Activated naive CD4-positive, alpha-beta T cell (primary cell): ENCODE measurements around the gene C11orf91.
"Not testable (repeated sequence)": the region's sequence is repeated elsewhere in the genome, so short reads cannot be mapped to it uniquely, and the experiment has no call there.

ENCODE experiments used
- DNase-seq, 4 experiments: peaks; one replicate each; lab custom pipeline; 2025; lab: John Stamatoyannopoulos, UW

The C11orf91 gene

DNA sequence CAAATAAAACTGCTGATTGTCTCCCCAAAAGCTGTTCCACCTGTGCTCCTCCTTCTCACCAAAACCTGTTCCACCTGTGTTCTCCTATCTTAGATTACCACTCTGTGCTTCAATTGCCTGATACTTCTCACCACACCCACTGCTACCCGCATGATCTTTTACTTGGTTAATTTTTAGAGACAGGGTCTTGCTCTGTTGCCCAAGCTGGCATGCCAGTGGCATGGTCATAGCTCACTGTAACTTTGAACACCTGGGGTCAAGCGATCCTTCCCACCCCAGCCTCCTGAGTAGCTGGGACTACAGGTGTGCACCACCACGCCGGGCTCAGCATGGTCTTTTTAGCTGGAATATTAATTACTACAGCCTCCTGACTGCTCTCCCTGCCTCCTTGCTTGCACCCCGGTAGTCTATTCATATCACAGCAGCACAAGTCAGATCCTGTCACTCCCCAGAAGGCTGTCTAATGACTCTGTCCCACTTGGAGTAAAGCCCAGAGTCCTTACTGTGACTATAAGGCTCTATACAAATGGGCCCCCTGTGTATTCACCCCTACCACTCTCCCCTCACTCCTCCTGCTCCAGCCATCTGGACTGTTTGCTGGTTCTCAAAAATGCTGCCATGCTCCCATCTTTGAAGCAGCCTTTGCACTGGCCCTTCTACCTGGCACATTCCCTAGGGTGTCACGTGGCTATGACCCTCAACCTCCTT, 3.5 kb downstream of the C11orf91 start:
- no peak for DNase-seq

DNA sequence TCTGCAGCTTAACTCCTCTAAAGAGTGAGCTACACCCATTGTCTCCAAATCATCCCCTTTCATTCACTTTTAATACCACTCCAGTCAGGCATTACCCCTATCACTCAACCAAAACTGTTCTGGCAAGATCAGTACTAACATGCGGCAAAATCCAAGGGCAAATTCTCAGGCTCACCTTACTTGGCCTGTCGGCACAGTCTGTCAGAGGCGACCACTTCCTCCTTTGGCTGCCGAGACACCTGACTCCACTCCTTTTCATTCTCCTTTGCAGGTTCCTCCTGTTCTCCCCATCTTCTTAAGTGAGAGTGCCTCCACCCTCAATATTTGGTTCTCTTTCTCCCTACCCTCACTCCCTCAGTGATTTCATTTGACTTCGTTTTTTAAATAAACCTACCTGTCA, 4.2 kb downstream of the C11orf91 start:
- no peak for DNase-seq

DNA sequence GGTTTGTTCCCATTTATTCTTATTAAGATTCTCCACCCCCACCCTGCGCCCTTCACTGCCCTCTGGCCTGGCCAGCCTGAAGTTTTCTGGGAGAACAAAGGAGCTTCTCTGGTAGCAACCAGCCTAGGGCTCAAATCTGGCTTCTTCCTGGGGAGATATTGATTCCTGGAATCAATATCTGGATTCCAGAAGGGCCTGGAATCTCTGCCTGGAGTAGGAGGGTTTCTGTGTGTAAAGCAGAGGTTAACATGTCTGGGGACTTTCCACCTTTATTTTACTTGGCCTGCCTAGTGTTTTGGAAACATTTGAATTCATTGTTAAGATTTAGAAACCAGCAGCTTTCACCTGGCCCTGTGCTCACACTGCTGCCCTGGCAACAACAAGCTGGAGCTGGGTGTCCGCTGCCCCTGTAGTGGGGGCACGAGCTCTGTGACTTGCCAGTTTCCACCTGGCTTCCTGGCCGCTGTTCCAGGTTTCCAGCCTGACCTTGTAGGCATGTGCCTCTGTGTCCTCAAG, 5.5 kb downstream of the C11orf91 start:
- no peak for DNase-seq

DNA sequence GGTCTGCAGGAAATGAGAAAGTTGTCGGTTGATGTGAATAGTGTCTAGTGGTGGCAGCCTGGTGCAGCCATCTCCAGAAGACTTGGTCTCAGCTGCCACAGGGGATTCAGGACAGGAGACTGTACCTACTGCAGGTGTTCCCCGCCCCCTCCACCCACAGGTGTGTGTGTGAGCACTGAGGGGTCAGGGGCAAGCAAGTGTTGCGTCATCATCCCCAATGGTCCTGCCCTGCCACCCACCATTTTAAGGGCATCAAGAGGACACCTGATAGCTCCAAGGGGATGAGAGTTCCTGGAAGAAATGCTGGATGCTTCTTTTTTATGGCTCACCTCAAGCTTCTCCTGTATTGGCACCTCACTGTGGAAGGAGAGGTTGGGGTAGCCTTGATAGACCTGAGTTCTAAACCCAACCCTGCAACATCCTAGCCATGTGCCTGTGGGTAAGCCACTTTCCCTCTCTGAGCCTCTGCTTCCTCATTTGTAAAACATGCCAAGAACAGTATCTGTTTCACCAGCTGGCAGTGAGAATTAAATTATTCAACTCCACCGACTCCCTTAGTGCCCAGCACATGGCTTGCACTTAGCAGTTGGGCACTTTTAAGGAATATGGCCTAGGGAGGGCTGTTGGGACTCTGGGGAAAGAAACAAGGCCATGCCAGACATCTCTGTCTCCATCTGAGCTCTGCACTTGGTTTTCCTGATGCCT, 6.1 kb downstream of the C11orf91 start:
- no peak for DNase-seq

DNA sequence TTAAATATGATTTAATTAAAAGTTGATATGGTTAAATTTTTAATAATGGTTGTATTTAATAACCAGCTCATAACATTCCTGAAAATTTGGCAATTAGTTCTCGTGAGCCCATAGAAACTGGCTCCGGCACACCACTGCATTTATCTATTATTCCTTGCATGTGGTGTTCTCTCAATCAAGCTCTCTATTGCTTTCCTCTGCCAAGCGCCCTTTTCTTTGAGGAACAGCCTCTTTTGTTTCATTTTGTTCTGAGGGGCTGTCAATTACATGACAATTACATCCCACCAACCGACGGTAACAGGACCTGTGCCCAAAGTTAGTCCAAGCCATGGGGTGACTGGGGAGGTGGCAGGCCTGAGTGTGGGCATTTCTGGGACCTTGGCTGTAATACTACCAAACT, 8.1 kb downstream of the C11orf91 start:
- no peak for DNase-seq

DNA sequence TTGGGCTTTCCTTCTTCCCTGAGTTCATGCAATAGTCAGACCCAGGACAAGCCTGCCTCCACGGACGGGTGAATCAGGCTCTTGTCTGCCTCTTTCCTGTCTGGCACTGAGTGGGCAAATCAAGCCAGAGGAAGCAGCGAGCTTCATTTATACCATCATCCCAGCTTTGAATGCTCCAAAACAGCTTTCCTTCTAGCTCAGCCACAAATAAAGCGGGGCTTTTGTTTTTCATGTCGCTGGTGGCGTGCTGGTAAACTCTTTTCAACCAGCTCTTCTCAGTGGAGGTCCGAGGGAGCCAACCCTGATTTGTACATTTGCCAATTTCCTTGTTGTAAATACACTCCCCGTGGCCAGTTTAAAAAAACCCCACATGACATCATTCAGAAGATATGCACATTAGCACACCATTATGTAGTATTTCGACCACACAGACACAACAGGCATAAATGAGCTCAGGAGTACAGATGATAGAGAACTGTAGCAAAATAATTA, 8.6 kb downstream of the C11orf91 start:
- no peak for DNase-seq

DNA sequence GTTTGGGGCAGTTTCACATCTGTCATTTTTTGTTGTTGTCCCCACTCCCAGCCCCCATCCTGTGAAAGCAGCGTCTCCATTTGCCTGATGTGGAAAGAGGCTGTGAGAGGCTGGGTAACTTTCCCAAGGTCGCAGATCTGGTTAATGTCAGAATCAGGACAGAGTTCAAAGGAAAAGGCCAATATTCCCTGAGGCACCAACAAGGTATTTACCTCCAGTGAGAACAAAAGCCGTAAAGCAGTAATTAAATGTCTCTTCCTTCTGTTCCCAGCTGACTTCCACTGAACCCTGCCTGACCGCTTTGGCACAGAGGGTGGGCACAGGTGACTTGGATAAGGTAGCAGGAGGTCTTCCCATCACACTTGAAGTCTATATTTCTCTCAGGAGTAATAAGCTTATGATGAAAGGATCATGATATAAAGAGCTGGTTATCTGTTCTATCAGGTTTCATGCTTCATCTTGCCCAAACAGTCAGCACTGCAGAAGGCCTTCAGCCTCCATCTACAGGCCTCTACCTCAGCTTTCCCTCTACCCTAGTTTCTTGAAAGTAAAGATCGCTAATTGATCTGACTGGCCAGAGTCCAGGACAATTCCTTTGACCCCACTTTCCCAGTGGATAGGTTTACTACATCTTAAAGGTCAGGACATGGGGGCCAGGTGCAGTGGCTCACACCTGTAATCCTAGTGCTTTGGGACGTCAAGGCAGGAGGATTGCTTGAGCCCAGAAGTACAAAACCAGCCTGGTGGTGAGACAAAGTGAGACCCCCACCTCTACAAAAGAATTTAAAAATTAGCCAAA, 9.4 kb downstream of the C11orf91 start:
- DNase-seq = no peak

DNA sequence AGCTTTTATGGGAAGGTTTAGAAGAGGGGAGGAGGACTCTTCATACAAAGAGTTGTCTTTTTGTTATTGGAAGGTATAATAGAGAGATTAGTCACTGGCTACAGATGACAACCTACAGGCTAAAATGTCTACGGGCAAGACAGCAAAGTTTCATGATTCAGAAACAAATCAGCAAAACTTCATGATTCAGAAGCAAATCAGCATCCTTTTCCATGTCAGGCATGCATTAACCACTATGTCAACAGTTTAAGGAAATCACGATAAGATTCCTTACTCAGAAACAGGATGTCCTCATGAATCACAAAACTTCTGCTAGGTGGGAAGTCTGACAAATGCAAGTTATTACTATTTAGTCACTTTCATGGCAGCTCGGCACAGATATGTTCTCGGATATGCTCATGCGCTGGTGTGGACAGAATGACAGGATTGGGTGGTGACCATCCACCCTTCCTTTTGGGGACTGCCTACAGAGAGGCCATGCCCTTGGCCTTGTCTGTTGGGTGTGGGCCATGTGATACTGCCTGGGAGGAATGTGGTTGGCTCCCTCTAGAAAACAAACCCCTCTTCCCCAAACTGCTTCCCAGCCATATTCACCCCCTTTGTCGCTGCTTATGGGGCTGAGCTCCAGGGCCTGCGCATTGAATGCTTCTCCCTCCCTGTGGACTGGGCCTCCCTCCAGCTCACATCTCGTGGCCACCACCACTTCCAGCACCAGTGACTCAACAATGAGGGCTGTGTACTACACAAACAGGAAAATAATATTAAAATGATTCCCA, 10.1 kb downstream of the C11orf91 start:
- DNase-seq = no peak

DNA sequence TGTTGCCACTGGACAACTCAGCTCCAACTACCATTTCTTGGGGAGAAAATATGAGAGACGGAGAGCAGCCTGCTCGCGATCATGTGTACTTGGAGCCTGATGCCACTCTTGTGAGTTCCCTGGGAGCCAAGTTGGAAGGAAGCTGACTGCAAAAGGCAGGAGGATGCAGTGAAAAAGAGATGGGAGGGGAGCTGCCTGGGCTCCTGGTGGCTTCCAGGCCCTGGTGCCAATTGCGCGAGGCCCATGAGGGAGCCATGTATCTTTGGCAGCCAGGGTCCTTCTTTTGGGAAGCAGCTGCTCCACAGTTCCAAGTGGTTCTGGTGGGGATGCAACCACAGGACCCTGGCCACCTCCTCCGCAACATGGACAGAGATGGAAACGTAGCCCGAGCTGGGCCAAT, 11.1 kb downstream of the C11orf91 start:
- no peak for DNase-seq

DNA sequence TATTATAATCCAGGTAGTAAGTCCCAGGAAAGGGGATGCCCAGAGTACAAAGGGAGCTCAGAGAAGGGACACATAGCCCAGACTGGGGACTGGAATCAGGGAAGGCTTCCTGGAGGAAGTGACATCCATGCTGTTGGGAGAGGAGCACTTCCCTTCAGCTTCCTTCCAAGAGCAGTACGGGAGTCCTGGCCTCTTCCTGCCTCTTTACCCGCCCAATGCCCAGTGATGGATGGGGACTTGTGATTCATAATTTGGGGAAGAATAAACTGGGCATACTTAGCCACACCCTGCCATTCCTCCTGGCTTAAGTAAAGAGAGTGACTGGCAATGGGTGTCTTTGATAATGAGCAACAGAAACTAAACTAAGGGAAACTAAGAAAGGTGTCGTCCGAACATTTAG, 11.5 kb downstream of the C11orf91 start:
- DNase-seq = no peak

DNA sequence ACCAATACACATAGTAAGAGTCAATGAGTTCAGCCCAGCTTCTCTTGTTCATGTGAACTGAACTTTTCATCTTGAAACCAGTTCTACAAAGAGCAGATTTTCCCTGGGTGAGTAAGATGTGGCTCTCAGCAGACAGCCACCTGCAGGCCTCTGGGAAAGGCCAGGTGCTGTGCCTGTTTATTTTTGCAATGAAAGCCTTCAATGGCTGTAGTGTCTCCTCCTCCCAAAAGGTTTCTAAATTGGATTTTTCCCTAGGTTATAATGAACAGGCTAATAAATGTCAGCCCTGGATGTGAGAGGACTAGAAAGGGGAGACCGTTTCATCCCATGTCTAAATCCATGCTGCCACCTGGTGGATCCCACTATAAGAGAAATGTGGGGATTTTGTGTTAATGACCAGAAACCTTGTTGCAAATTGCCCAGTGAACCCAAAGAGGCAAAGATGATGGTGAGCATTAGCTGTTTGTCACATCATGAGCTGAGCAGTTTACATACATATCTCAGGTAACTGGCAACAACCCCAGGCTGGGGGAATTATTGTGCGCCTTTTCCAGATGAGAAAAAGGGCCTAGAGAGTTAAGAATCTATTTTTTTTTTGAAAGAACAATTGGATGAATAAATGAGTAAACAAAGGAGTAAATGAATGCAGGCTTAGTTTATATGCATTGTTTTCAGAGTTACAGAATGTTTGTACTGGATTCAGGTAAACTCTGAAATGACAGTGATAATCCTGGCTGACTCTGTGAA, 12.7 kb downstream of the C11orf91 start:
- no peak for DNase-seq

DNA sequence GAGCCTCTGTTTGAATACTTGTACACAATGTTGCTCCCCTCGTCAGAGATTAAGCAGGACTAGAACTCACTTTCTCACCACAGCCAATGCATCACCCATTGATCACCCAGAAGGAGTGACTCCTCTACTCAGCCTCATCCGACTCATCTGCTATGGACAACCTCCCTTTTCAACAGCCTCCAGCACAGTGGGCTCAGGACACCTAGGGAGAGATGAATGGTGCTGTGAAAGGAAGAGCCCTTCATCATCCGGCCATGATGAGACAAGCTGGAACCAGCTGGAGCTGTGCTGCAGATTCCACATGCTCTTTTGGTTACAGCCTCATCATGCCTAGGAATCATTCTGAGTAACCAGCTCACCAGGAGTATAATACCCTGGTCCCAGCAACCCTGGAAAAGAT, 15.5 kb downstream of the C11orf91 start:
- DNase-seq = no peak

DNA sequence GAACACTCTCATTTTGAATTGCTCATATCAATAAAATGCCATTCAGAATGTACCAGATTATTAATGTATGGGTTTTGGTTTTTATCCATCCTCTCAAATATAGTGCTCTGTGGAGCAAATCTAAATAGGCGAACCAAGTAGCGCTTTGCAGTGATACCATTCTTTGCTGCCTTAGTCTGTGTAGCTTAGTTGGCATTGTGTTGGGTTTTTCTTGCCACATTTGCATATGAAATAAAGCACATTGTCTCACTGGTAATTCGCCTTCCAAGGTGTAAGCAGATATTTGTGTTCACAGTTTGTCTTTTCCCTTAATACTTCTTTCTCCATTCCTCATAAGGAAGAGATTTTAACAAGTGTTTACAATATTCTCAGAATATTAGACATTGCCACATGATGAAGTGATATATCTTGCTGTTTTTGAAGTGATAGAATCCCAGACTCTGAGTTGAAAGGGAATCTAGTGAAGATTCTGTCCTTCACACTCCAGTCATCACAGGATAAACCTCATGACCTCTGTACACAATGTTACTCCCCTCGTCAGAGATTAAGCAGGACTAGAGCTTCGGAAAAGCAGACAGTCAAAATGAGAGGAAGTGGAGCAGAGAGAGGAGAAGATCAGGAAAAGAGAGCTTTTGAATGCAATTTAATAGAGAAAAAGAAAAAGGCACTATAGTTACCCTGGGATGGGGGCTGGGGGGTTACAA, 16.5 kb downstream of the C11orf91 start:
- DNase-seq = no peak

DNA sequence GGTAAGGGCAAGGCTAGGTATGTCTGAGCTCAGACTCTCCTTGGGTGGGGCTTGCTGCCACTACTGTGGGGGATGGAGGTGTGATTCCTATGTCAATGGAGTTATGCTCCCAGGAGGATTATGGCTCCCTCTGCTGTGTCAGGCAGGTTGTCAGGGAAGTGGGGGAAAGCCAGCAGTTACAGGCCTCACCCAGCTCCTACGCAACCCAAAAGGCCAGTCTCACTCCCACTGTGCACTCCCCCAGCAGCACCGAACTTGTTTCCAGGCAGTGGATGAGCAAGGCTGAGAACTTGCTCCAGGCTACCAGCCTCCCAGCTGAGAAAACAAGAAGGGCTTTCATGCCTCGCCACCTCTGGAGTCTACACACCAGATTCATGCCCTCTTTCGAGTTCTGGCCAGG, 18.2 kb downstream of the C11orf91 start:
- no peak for DNase-seq

DNA sequence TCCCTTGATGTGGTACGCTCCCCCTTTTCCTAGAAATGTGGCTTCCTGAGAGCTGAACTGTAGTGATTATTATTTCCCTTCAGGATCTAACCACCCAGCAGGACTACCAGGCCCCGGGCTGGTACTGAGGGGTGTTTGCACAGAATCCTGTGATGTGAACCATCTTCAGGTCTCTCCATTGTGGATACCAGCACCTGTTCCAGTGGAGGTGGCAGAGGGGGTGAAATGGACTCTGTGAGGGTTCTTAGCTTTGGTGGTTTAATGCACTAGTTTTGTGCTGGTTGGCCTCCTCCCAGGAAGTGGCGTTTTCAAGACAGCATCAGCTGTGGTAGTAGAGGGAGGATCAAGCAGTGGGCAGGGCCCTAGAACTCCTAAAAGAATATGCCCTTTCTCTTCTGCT, 18.6 kb downstream of the C11orf91 start:
- no peak for DNase-seq

DNA sequence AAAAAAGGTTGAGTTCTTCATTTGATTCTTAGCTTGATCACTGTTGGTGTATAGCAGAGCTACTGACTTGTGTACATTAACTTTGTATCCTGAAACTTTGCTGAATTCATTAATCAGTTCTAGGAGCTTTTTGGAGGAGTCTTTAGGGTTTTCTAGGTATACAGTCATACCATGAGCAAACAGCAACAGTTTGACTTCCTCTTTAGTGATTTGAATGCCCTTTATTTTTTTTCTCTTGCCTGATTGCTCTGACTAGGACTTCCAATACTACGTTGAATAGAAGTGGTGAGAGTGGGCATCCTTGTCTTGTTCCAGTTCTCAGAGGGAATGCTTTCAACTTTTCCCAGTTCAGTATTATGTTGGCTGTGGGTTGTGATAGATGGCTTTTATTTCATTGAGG, 22.0 kb downstream of the C11orf91 start:
- DNase-seq = not testable (repeated sequence)

DNA sequence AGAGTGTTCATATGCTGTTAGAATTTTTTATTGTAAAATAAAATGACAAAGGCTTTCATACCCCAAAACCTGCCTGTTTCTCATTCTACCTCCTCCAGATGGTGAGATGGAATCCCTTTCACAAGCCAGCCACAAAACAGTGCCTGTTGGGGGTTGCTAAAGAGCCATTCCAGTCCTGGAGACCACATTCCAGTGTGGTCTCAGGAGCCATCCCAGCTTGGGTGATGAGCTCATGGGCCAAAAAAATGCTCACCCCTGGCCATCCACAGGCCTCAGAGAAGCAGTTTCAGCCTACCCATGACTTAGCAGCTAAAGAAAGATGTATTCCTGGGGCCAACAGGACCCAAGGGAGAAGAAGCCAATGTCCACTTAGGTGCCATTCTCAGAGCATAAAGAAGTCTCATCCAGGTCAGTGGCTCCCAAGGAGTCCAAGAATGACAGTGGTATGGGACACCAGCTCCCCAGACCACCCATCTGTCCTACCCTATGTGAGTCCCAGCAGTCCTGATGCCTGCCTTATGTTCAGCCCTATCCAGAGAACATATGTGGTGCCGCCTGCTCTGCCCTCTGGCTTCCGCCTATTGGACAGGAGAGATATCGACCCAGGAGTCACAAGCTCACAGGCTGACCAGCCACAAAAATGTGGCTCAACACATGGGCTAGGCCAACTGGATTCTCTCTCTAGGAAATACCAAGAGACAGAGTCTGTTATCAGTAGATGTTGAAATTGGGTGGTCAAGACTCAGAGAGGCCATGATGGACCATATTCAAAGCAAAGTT, 26.4 kb downstream of the C11orf91 start:
- no peak for DNase-seq

DNA sequence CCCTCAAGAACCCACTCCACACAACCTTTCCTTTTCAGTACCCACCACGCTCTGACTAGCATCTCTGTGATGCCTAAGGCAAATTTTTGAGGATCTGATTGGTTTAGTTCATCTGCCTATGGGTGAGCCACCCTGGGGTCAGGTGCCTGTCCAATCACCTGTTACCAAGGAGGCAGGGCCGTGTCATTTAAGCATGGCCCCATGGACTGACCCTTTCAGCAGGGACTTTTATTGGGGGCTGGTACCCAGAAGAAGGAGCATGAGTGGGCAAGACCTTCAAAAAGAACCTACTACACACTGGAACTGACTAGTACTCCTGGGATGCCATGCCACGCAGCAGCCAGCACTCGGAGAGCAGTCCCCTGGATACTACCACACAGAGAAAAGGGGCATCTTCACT, 28.4 kb downstream of the C11orf91 start:
- no peak for DNase-seq

DNA sequence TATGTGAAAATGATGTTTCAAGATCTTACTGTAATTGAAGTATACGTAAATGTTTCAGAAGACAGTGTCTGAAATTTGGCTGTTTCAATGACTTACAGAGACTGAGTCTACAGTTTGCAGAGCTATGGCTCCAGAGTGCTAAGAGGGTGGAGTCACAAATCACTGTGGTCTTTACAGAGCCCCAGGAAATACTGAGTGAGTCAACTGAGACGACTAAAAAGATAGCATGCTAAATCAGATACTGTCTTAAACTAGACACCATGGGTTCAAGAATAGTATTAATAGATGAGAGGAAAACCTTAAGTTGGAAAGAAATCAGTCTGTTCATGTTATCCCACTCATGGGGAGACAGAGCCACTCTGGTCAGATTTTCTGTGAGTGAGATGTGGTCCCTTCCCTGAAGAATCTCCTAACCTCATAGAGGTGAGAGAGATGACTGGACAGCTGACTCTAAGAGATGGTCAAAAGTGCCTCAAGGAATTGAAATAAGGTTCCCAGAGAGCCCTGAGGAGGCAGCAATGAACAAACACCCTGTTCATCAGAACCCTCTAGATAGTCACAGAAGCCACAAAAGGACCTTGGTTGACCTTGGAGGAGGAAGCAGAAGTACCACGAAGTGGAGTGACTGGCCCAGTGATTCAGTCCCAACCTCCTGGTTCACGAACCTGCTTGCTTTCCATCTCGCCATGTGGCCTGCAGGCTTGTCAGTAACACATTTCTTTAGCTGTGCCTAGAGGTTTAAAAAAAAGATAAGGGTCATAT, 30.2 kb downstream of the C11orf91 start:
- no peak for DNase-seq
